ENCODE data around the gene AJM1.

AJM1 gene

GRCh38 chr9:136846376-136847087 is 4.3 kb downstream of the AJM1 start:
- no peak for DNase-seq

GRCh38 chr9:136847088-136847825 is 5.0 kb downstream of the AJM1 start:
- DNase-seq, result no peak

- peak in 1 of 2 donors; percentile 42 for DNase-seq
Measured at GRCh38 chr9:136847826-136848392, 5.6 kb downstream of the AJM1 start.

- DNase-seq, result peak in 1 of 2 donors; percentile 66
Measured at GRCh38 chr9:136848393-136849037, 6.2 kb downstream of the AJM1 start.

- peak; percentile 96 to 97 for DNase-seq
Measured at GRCh38 chr9:136849038-136849959, 7.0 kb downstream of the AJM1 start, which contains the start of gene PHPT1. Gene PHPT1, plus strand, starts transcription at chr9:136849409. Its CDS starts 22 bp downstream, at chr9:136849431.

GRCh38 chr9:136849960-136850865 is 7.9 kb downstream of the AJM1 start:
- DNase-seq, result no peak

GRCh38 chr9:136850866-136851775 is 8.8 kb downstream of the AJM1 start:
- DNase-seq, result no peak

- DNase-seq, result no peak
Measured at GRCh38 chr9:136851941-136852663, 9.8 kb downstream of the AJM1 start, which contains the start of gene MAMDC4. Gene MAMDC4, plus strand, starts transcription at chr9:136852346. Its CDS starts 71 bp downstream, at chr9:136852417.

- no peak for DNase-seq
Measured at GRCh38 chr9:136852664-136853595, 10.7 kb downstream of the AJM1 start.

GRCh38 chr9:136853596-136854112 is 11.4 kb downstream of the AJM1 start:
- no peak for DNase-seq

- no peak for DNase-seq
Measured at GRCh38 chr9:136854113-136854841, 12.0 kb downstream of the AJM1 start.

GRCh38 chr9:136854842-136855460 is 12.7 kb downstream of the AJM1 start:
- DNase-seq, result no peak

GRCh38 chr9:136855461-136856078 is 13.3 kb downstream of the AJM1 start:
- no peak for DNase-seq

- no peak for DNase-seq
Measured at GRCh38 chr9:136856079-136856476, 13.8 kb downstream of the AJM1 start.

GRCh38 chr9:136856541-136857141 is 14.4 kb downstream of the AJM1 start:
- no peak for DNase-seq

- DNase-seq, result no peak
Measured at GRCh38 chr9:136857166-136857565, 14.9 kb downstream of the AJM1 start.
